HG02678 (cell line): ENCODE results near the gene DHODH.
"Not testable (repeated sequence)": the region's sequence is repeated elsewhere in the genome, so short reads cannot be mapped to it uniquely, and the experiment has no call there.

Experiments used
- ATAC-seq: cut with Tn5 transposase; IDR thresholded peaks from one replicate; pipeline ENCODE4 v1.9.1; 2021; ENCODE audit warnings: mild to moderate bottlenecking, moderate library complexity; ENCODE audit not compliant: unreplicated experiment

Gene DHODH

DNA sequence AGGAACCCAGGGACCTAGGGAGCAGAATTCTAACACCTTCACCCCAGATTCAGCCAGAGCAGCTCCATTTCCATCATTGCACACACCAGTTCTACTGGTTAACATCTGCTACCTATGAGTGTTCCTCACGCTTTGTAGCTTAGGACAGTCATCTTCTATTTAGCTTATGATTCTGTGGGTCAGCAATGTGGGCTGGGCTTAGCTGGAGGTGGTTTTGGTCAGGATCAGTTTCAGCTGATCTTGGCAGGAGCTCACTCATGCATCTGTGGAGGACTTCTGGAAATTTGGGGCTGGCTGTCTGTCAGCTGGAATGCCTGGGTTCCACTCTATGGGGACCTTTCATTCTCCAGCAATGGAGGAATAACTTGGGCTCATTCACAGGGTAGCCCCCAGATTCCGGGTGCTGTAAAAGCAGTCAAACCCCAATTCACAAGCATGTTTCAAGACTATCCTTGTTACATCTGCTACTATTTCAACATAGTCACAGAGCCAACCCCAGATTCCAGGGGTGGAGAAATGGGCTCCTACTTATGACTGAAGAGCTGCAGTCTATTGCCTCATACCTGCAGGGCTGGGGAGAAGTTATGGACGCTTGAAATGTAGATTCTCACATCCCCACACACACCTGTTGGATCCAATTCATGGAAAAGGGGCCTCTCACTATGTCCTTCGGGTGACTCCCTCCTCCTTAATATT lies 42.4 kb downstream of the DHODH start:
- ATAC-seq = no peak

DNA sequence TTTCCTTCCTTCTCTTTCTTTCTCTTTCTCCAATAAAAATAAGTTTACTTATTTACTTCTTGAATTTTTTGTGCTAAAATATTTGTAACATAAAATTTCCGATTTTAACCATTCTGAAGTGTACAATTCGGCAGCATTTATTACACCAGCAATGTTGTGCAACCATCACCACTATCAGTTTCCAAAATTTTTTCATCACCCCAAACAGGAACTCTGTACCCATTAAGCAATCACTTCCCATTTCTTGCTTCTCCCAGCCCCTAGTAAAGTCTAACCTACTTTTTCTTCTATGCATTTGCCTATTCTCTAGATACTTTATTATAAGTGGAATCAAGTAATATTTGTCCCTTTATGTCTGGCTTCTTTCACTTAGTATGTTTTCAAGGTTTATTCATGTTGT lies 43.3 kb downstream of the DHODH start:
- no peak for ATAC-seq

DNA sequence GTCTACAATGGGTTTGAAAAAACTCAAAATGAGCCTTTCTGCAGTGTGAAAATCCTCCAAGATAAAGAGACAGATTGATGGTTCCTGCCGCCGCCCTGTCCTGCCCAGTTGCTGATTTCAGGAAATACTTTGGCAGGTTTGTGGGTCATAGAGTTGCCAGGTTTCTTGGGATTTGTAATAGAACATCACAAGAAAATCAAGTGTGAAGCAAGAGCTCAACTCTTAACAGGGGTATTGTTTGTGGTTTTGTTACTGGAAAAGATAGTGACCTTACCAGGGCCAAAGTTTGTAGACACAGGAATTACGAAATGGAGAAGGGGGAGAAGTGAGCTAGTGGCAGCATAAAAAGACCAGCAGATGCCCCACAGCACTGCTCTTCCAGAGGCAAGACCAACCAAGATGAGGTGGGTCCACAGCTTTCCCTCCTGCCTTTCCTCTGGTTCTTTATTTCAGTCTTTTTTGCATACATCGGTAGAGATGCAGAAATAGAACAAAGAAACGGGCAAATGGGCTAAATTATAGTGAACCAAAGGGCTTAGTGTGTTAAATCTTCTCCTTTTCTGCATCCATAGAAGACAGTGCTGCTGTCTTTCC lies 45.8 kb downstream of the DHODH start, which contains the start of gene HP:
Gene HP (plus strand): TSS at position 252 of the 594 bp plus-strand sequence. CDS start 148 bp downstream, at position 400.
- ATAC-seq = not testable (repeated sequence)

DNA sequence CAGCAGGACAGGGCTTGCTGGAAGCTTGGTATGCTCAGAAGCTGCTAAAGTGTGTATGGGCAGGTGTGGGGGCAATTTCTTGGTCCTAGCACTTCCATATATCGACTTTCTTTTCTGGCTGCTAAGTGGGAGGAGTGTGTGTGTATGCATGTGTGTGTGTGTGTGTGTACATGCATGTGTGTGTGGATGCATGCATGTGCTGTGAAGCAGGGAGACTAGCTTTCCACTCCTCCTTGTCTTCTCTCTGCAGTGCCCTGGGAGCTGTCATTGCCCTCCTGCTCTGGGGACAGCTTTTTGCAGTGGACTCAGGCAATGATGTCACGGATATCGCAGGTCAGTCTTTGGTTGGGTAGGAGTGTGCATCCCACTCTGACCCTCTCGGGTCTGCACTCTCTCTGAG lies 47.4 kb downstream of the DHODH start:
- no peak for ATAC-seq

DNA sequence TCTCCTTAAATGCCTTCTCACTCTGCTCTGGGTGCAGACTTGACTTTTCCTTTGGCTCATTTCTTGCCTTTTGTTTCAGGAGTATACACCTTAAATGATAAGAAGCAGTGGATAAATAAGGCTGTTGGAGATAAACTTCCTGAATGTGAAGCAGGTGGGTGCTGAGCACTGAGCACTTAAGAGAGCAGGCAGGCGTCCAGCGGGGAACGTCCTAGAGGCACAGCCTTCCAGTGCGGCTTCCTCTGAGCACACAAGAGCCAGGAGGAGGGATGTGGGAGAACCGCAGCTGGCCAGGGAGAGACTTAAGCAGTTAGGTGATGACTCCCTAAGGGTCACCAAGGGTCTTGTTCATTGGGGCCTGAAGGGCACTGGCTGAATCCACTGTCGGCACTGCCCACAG lies 48.8 kb downstream of the DHODH start:
- ATAC-seq = not testable (repeated sequence)

DNA sequence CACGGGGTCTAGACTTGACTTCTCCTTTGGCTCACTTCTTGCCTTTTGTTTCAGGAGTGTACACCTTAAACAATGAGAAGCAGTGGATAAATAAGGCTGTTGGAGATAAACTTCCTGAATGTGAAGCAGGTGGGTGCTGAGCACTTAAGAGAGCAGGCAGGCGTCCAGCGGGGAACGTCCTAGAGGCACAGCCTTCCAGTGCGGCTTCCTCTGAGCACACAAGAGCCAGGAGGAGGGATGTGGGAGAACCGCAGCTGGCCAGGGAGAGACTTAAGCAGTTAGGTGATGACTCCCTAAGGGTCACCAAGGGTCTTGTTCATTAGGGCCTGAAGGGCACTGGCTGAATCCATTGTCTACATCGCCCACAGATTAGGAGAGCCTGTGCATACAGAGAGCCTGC lies 50.5 kb downstream of the DHODH start:
- not testable (repeated sequence) for ATAC-seq

DNA sequence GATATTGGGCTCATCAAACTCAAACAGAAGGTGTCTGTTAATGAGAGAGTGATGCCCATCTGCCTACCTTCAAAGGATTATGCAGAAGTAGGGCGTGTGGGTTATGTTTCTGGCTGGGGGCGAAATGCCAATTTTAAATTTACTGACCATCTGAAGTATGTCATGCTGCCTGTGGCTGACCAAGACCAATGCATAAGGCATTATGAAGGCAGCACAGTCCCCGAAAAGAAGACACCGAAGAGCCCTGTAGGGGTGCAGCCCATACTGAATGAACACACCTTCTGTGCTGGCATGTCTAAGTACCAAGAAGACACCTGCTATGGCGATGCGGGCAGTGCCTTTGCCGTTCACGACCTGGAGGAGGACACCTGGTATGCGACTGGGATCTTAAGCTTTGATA lies 51.9 kb downstream of the DHODH start:
- ATAC-seq = no peak

DNA sequence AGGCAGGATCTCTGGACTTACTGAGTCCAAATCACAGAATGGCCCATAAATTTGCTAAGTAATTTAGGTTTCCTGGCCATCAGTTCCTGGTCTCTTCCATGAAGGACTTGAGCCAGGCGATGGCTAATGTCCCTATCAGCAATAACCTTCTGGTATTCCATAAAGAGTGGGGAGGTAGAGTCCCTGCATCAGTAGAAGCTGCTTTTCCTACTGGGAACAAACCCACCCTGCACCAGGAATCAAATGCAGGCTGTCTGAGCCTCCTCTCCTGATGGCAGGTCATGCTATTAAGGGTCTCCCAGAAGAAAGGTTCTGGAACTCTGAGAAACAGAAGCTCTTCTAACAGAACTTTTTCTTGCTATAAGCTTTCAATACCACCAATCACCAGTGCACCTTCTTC lies 53.0 kb downstream of the DHODH start:
- ATAC-seq = no peak

DNA sequence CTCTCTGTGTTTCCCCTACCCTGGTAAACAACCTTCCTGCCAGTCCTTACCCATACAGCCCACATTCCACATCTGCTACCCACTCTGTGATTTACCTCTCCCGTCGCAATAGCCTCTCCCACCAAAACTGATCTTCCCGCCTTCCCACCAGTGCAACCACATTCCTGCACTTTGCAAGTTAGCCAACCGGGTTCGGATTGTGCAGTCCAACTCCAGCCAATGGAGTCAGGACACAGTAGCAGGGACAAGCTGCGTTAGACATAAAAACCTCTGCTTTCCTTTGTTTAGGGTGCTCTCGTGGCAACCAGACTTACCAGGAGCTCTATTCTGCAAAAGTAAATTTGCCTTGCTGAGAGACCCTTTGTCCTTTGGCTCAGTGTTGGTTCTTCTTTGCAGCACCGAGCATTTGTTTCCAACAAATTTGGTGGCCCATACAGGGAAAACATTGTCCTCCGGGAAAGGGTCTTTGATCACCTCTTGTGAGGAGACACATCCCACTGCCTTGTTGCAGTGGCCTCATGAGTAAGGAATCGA lies 55.9 kb downstream of the DHODH start:
- no peak for ATAC-seq

DNA sequence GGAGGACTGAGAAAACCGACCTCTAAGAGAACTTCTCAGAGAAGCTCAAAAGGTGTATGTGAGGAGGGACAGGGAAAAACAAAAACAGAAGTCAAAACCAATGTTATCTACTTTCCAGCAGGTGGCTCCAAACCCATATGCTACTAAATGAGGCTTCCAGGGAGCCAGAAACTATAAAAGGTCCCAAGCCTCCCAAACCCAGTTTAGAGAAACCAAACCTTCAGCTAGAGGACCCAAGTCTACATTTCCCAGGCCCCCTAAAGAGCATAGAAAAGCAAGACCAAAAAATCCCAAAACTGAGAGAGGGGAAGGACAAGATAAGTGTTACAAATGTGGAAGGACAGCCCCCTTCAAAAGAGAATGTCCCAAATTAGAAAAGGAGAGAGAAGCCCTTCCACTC lies 58.2 kb downstream of the DHODH start:
- no peak for ATAC-seq

DNA sequence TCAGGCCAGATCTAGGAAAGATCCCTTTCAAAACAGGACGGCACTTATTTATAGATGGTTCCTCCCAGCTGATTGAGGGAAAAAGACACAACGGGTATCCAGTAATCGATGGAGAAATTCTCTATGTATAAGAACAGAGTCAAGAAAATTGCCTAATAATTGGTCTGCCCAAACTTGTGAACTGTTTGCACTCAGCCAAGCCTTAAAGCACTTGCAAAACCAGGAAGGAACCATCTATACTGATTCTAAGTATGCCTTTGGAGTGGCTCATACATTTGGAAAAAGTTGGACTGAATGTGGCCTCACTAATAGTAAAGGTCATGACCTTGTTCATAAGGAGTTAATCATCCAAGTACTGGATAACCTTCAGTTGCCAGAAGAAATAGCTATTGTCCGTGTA lies 60.4 kb downstream of the DHODH start:
- ATAC-seq = no peak

DNA sequence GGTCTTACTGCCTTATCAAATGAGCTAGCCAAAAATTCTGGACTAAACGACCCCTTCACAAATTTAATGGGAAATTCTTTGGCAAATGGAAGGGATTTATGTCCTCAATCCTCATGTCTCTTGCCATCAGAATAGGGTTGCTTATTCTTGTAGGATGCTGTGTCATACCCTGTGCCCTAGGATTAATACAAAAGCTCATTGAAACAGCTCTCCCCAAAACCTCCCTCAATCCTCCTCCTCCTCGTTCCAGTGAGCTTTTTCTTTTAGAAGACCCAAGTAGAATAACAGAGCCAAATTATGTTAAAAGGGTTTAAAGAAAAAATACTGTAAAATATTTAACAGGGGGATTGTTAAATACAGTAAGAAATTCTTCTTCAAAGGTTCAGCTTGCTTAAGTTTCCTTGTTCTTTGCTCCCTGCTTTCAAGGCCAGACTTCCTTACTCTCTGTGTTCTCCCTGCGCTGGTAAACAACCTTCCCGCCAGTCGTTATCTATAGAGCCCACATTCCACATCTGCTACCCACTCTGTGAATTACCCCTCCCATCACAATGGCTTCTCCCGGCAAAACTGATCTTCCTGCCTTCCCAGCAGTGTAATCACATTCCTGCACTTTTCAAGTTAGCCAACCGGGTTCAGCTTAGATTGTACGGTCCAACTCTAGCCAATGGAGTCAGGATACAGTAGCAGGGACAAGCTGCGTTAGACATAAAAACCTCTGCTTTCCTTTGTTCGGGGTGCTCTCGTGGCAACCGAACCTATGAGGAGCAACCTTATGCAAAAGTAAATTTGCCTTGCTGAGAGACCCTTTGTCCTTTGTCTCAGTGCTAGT lies 64.2 kb downstream of the DHODH start:
- ATAC-seq = no peak

DNA sequence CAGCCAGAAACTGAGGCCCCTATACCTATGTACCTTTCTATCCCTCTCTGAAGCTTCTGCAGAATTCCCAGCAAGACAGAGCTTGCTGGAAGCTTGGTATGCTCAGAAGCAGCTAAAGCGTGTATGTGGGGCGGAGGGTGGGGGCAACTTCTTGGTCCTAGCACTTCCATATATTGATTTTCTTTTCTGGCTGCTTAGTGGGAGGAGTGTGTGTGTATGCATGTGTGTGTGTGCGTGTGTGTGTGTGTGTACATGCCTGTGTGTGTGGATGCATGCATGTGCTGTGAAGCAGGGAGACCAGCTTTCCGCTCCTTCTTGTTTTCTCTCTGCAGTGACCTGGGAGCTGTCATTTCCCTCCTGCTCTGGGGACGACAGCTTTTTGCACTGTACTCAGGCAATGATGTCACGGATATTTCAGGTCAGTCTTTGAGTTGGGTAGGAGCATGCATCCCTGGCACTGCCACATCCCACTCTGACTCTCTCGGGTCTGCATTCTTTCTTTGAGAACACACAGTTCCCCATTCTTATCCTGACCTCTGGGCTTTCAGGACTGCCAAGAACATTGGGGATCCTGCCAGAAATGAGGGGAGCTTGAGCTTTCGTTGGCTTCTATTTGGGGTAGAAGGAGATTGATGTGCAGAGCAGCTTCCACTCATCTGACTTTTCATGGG lies 65.2 kb downstream of the DHODH start:
- ATAC-seq = no peak

DNA sequence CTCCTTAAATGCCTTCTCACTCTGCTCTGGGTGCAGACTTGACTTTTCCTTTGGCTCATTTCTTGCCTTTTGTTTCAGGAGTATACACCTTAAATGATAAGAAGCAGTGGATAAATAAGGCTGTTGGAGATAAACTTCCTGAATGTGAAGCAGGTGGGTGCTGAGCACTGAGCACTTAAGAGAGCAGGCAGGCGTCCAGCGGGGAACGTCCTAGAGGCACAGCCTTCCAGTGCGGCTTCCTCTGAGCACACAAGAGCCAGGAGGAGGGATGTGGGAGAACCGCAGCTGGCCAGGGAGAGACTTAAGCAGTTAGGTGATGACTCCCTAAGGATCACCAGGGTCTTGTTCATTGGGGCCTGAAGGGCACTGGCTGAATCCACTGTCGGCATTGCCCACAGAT lies 66.5 kb downstream of the DHODH start:
- ATAC-seq = not testable (repeated sequence)
